Measurements from ENCODE around the gene PLXNA4. TPM values are rescaled to one million over a fixed set of nuclear protein-coding genes. Genes with fewer than 3 reads are reported as not detected.

PLXNA4 gene
- total RNA-seq, 4 donors from 2014 or later = 1.1 to 2.8 (median 1.4) TPM

- TF ChIP-seq CTCF (IDR thresholded peaks at IDR 0.05) = no peak
- TF ChIP-seq POLR2AphosphoS5 (IDR thresholded peaks at IDR 0.05) = no peak
- no peak for TF ChIP-seq EP300 (IDR thresholded peaks at IDR 0.05; ENCODE audit: low read depth)
- no peak for TF ChIP-seq POLR2A (IDR thresholded peaks at IDR 0.05)
- Histone ChIP-seq H3K27ac (no peak overlapping the region), H3K9me3 (no peaks in the 10 kb centered on the region), H3K27me3 (no peaks in the 10 kb centered on the region), H3K4me1 (no peaks in the 10 kb centered on the region), H3K36me3 (no peaks in the 10 kb centered on the region), H3K4me3 (no peak overlapping the region)
- no peak for DNase-seq
- in situ Hi-C loops (cut with MboI; ENCODE audit: low pct_ligation_motif_present in 1 of 4, low pct_unique_long_range_greater_than_20kb in 1 of 4, low sequenced_read_pairs in 3 of 4) = no loop called here
- WGBS, 2 donors (ENCODE audit: low coverage in 1 of 2) = 75% methylated on average over 2 of the region's 2 CpGs; no CpG with 5 or more reads in 1 of the 2 donors
- intact Hi-C loops (cut with DNase I; ENCODE audit: low total_unique reads) = no loop called here
Measured at GRCh38 chr7:132199626-132200025, 376.6 kb downstream of the PLXNA4 start.

GRCh38 chr7:132197772-132198171, 378.5 kb downstream of the PLXNA4 start:
- DNase-seq = no peak
- H3K27ac ChIP-seq = no peak overlapping the region
- in situ Hi-C loops (cut with MboI; ENCODE audit: low pct_ligation_motif_present in 1 of 4, low pct_unique_long_range_greater_than_20kb in 1 of 4, low sequenced_read_pairs in 3 of 4) = no loop called here
- no peaks in the 10 kb centered on the region for H3K4me1 ChIP-seq
- no peaks in the 10 kb centered on the region for H3K27me3 ChIP-seq
- no peak for TF ChIP-seq POLR2AphosphoS5 (IDR thresholded peaks at IDR 0.05)
- TF ChIP-seq CTCF (IDR thresholded peaks at IDR 0.05) = no peak
- TF ChIP-seq POLR2A (IDR thresholded peaks at IDR 0.05) = no peak
- no peak for TF ChIP-seq EP300 (IDR thresholded peaks at IDR 0.05; ENCODE audit: low read depth)
- H3K4me3 ChIP-seq = no peak overlapping the region
- intact Hi-C loops (cut with DNase I; ENCODE audit: low total_unique reads) = no loop called here
- no peaks in the 10 kb centered on the region for H3K36me3 ChIP-seq
- WGBS, 2 donors (ENCODE audit: low coverage in 1 of 2) = 86 to 96% methylated on average over 1 to 2 of the region's 2 CpGs
- no peaks in the 10 kb centered on the region for H3K9me3 ChIP-seq

- WGBS, 2 donors (ENCODE audit: low coverage in 1 of 2) = 81% methylated on average over 5 of the region's 5 CpGs; no CpG with 5 or more reads in 1 of the 2 donors
- no peak for DNase-seq
- Histone ChIP-seq H3K4me1 (no peaks in the 10 kb centered on the region), H3K27ac (no peak overlapping the region), H3K27me3 (no peaks in the 10 kb centered on the region), H3K36me3 (no peaks in the 10 kb centered on the region), H3K9me3 (no peaks in the 10 kb centered on the region), H3K4me3 (no peak overlapping the region)
- TF ChIP-seq CTCF (IDR thresholded peaks at IDR 0.05) (no peak), POLR2AphosphoS5 (IDR thresholded peaks at IDR 0.05) (no peak), POLR2A (IDR thresholded peaks at IDR 0.05) (no peak), EP300 (IDR thresholded peaks at IDR 0.05; ENCODE audit: low read depth) (no peak)
- in situ Hi-C loops (cut with MboI; ENCODE audit: low pct_ligation_motif_present in 1 of 4, low pct_unique_long_range_greater_than_20kb in 1 of 4, low sequenced_read_pairs in 3 of 4) (no loop called here), intact Hi-C loops (cut with DNase I; ENCODE audit: low total_unique reads) (no loop called here)
Measured at GRCh38 chr7:132193898-132194297, 382.4 kb downstream of the PLXNA4 start.

GRCh38 chr7:132192809-132193208, 383.5 kb downstream of the PLXNA4 start:
- no peak overlapping the region for H3K27ac ChIP-seq
- in situ Hi-C loops (cut with MboI; ENCODE audit: low pct_ligation_motif_present in 1 of 4, low pct_unique_long_range_greater_than_20kb in 1 of 4, low sequenced_read_pairs in 3 of 4) = no loop called here
- no peak for DNase-seq
- H3K27me3 ChIP-seq = no peaks in the 10 kb centered on the region
- TF ChIP-seq EP300 (IDR thresholded peaks at IDR 0.05; ENCODE audit: low read depth) (no peak), POLR2AphosphoS5 (IDR thresholded peaks at IDR 0.05) (no peak), POLR2A (IDR thresholded peaks at IDR 0.05) (no peak), CTCF (IDR thresholded peaks at IDR 0.05) (no peak)
- H3K4me3 ChIP-seq = no peak overlapping the region
- intact Hi-C loops (cut with DNase I; ENCODE audit: low total_unique reads) = no loop called here
- no peaks in the 10 kb centered on the region for H3K4me1 ChIP-seq
- peaks cover 0 to 3% of the 10 kb centered on the region in 2 donors for H3K9me3 ChIP-seq
- H3K36me3 ChIP-seq = no peaks in the 10 kb centered on the region
